Sigmoid colon (tissue), 7 donors: ENCODE data around the gene ST14. TPM values are rescaled to one million over a fixed set of nuclear protein-coding genes. Genes with fewer than 3 reads are reported as not detected.

ENCODE experiments used
- DNase-seq: peaks from one replicate; pipeline ENCODE4 v3.0.0-alpha.2; 2019
- H3K27ac ChIP-seq, 4 donors: fragments of 200-600 bp; sonication (generic); one replicate each; pipeline ENCODE4 v1.5.1; 2016 to 2019; ENCODE audit warnings: mild to moderate bottlenecking in 1 of 4
- H3K27me3 ChIP-seq, 3 donors: fragments of 200-600 bp; sonication (generic); one replicate each; pipeline ENCODE4 v1.5.1; 2019; ENCODE audit warnings: mild to moderate bottlenecking in 1 of 3
- H3K36me3 ChIP-seq, 4 donors: fragments of 200-600 bp; sonication (generic); one replicate each; pipeline ENCODE4 v1.5.1; 2016 to 2019
- H3K4me1 ChIP-seq, 4 donors: fragments of 200-600 bp; sonication (generic); one replicate each; pipeline ENCODE4 v1.5.1; 2017 to 2019
- H3K4me3 ChIP-seq, 4 donors: fragments of 200-600 bp; sonication (generic); one replicate each; pipeline ENCODE4 v1.5.1; 2017 to 2019; ENCODE audit warnings: mild to moderate bottlenecking in 2 of 4, moderate library complexity in 1 of 4
- H3K9me3 ChIP-seq, 4 donors: fragments of 200-600 bp in 3 of 4; sonication (generic) in 3 of 4; one replicate each; pipeline versions ENCODE4 v1.5.1 to v1.6.1; 2013 to 2019
- CTCF ChIP-seq, 4 experiments: fragments of 450-650 bp in 3 of 4; fragments of 200-600 bp in 1 of 4; IDR thresholded peaks; one replicate each; pipeline ENCODE4 v1.5.1; 2016 to 2019; ENCODE audit warnings: antibody characterized with exemption in 4 of 4, mild to moderate bottlenecking in 3 of 4, moderate library complexity in 2 of 4
- EP300 ChIP-seq, 4 donors: sonication (generic); formaldehyde crosslinking; IDR thresholded peaks; one replicate each; pipeline ENCODE4 v1.6.1; 2017; ENCODE audit warnings: antibody characterized with exemption in 4 of 4
- POLR2A ChIP-seq, 2 donors: fragments of 450-650 bp; IDR thresholded peaks; one replicate each; pipeline ENCODE4 v1.6.1; 2016; ENCODE audit warnings: antibody characterized with exemption in 2 of 2, mild to moderate bottlenecking in 2 of 2, moderate library complexity in 2 of 2
- POLR2AphosphoS5 ChIP-seq, 4 donors: sonication (generic); formaldehyde crosslinking; IDR thresholded peaks; one replicate each; pipeline ENCODE4 v1.6.1; 2017; ENCODE audit warnings: antibody characterized with exemption in 4 of 4
- WGBS, 2 donors: extraction: QIAGEN DNeasy Blood & Tissue Kit; methylation state at CpG; one replicate each; pipeline ENCODE4 v1.1.7; 2013; 5-methylcytosine and 5-hydroxymethylcytosine counted together
- intact Hi-C: fragments of 100-400 bp; cut with DNase I; formaldehyde crosslinking; loops from one replicate; pipeline ENCODE4 v1.15.1; 2023
- polyA plus RNA-seq, 3 donors: library from polyadenylated mRNA; stranded (reverse); fragments of 200-250 nt; gene quantifications; one replicate each; pipeline ENCODE4 v1.2.3, GENCODE V29; 2013
- total RNA-seq, 4 donors: library from RNA; depleted of rRNA; stranded (reverse); fragments of >200 nt; gene quantifications; one replicate each; pipeline ENCODE4 v1.1.0, GENCODE V29; 2016
- donor health status: healthy with polysubstance abuse.
- donor health status: Bipolar disorder and iron deficiency.
- donor health status: healthy.

Gene ST14
- total and polyA plus RNA-seq, 7 donors: 1.8 to 324 (median 5.1) TPM

DNA sequence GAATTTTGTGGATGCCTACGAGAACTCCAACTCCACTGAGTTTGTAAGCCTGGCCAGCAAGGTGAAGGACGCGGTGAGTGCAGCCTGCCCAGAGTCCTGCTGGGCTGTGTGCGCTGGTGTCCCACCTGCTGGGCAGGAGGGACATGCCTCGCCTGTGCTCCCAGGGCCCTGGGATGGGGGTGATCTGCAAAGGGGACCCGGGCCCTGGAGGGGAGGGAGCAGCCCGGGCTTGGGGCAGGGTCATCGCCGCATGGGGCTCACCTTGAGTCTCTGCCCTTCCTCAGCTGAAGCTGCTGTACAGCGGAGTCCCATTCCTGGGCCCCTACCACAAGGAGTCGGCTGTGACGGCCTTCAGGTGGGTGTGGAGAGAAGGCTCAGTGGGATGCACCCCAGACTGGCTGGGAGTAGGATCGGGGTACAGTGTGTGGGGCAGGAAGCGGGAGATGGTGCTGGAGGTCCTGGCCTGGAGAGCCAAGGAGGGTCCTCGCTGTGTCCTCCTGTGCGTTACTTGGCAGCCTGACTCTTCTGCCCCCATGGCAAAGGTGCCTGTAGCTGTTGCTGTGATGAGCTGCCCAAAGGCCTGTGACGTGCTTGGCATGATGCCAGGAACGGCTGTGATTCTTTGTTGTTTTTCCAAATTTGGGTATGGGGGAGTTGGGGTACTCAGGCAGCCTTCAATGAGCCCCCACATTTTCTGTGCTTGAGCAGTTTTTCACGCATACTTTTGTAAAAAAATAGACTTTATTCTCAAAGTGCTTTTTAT is 29.2 kb downstream of the ST14 start:
- no peaks in the 10 kb centered on the region for H3K9me3 ChIP-seq
- no peaks in the 10 kb centered on the region for H3K4me1 ChIP-seq
- no peak for DNase-seq
- no peak overlapping the region for H3K4me3 ChIP-seq
- TF ChIP-seq EP300 (IDR thresholded peaks at IDR 0.05): no peak
- TF ChIP-seq POLR2AphosphoS5 (IDR thresholded peaks at IDR 0.05): no peak
- no peak for TF ChIP-seq POLR2A (IDR thresholded peaks at IDR 0.05)
- TF ChIP-seq CTCF (IDR thresholded peaks at IDR 0.05): no peak
- no peak overlapping the region for H3K27ac ChIP-seq
- 65 to 82% methylated on average over 19 of the region's 19 CpGs for WGBS, 2 donors
- intact Hi-C loops: no loop called here
- H3K27me3 ChIP-seq: no peaks in the 10 kb centered on the region
- no peaks in the 10 kb centered on the region for H3K36me3 ChIP-seq

- no peak for TF ChIP-seq EP300 (IDR thresholded peaks at IDR 0.05)
- no peak for TF ChIP-seq CTCF (IDR thresholded peaks at IDR 0.05)
- TF ChIP-seq POLR2A (IDR thresholded peaks at IDR 0.05): no peak
- no peak for TF ChIP-seq POLR2AphosphoS5 (IDR thresholded peaks at IDR 0.05)
- H3K4me3 ChIP-seq: no peak overlapping the region
- no peak overlapping the region for H3K27ac ChIP-seq
- no peaks in the 10 kb centered on the region for H3K4me1 ChIP-seq
- WGBS, 2 donors: 15 to 68% methylated on average over 32 of the region's 32 CpGs
- H3K9me3 ChIP-seq: no peaks in the 10 kb centered on the region
- H3K36me3 ChIP-seq: no peaks in the 10 kb centered on the region
- DNase-seq: no peak
- H3K27me3 ChIP-seq: no peaks in the 10 kb centered on the region
- intact Hi-C loops: no loop called here
Measured at GRCh38 chr11:130189492-130190210, 30.1 kb downstream of the ST14 start.

DNA sequence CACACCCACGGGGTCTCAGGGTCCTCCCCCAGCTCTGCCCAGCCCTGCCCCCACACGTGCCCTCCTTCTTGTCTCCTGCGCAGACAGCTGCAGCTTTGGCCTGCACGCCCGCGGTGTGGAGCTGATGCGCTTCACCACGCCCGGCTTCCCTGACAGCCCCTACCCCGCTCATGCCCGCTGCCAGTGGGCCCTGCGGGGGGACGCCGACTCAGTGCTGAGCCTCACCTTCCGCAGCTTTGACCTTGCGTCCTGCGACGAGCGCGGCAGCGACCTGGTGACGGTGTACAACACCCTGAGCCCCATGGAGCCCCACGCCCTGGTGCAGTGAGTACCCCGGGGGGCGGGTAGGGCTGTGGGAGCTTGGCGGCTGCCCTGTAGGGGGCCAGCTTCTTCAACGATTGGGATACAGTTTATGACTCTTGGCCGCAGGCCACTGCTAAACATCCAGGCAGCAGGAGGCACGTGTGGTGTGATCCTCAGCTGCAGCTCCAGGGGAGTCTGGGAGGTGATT is 30.8 kb downstream of the ST14 start:
- TF ChIP-seq EP300 (IDR thresholded peaks at IDR 0.05) (no peak), CTCF (IDR thresholded peaks at IDR 0.05) (no peak), POLR2A (IDR thresholded peaks at IDR 0.05) (no peak), POLR2AphosphoS5 (IDR thresholded peaks at IDR 0.05) (no peak)
- Histone ChIP-seq H3K27ac (no peak overlapping the region), H3K9me3 (no peaks in the 10 kb centered on the region), H3K4me3 (no peak overlapping the region), H3K27me3 (no peaks in the 10 kb centered on the region), H3K4me1 (no peaks in the 10 kb centered on the region), H3K36me3 (no peaks in the 10 kb centered on the region)
- WGBS, 2 donors: 20 to 76% methylated on average over 29 of the region's 29 CpGs
- DNase-seq: no peak
- intact Hi-C loops: no loop called here

- intact Hi-C loops: no loop called here
- H3K36me3 ChIP-seq: no peaks in the 10 kb centered on the region
- H3K4me3 ChIP-seq: no peak overlapping the region
- H3K27ac ChIP-seq: no peak overlapping the region
- H3K4me1 ChIP-seq: no peaks in the 10 kb centered on the region
- 79 to 87% methylated on average over 14 of the region's 14 CpGs for WGBS, 2 donors
- TF ChIP-seq POLR2A (IDR thresholded peaks at IDR 0.05) (no peak), CTCF (IDR thresholded peaks at IDR 0.05) (no peak)
- H3K27me3 ChIP-seq: no peaks in the 10 kb centered on the region
- H3K9me3 ChIP-seq: no peaks in the 10 kb centered on the region
- DNase-seq: no peak
Measured at GRCh38 chr11:130191896-130192295, 32.3 kb downstream of the ST14 start.
